Stimulated activated CD8-positive, alpha-beta memory T cell treated with anti-CD3 and anti-CD28 coated beads, Interleukin-2, amount 100 ng/mL, for 48 hours (primary cell): Measurements from ENCODE around the gene SDK1.

Source experiments
- DNase-seq, 2 donors: peaks; one replicate each; pipeline ENCODE4 v3.0.0-alpha.2; 2020; ENCODE audit warnings: low read depth in 2 of 2

SDK1 gene

DNA sequence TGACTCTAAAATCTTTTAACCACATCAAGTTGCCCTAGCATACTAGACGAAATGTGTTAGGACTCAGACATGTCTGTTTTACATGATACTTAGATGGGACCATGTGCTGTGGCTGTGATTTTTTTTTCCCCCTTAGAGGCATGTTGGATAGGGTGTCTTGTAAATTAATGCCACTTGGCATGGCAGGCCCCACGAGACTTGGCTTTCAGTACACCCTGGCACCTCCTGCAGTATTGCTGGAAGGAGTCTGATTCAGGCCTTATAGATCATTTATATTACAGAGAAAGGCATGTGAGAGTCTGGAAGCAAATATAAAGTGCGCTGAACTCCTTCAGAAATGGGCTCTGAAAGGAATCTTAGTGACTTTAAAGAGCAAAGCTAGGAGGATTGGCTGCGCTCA is 494.1 kb downstream of the SDK1 start:
- no peak for DNase-seq

DNA sequence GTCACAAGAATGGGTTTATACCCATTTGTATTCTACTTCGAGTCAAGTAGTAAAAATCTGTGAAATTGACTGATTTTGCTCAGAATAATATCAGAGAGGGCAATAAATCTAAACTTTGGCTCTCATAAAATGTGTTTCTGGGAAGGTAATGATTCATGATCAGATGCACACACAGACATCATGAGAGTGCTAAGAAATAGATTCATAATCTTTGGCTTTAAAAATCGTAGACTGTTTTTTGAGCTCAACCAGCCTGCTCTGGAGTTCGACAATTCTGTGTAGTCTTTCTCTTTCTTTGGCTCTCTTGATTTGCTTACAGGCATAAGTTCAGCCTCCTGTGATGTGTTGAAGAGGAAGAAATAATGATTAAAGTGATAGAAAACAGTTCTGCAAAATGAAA is 494.7 kb downstream of the SDK1 start:
- DNase-seq = no peak

DNA sequence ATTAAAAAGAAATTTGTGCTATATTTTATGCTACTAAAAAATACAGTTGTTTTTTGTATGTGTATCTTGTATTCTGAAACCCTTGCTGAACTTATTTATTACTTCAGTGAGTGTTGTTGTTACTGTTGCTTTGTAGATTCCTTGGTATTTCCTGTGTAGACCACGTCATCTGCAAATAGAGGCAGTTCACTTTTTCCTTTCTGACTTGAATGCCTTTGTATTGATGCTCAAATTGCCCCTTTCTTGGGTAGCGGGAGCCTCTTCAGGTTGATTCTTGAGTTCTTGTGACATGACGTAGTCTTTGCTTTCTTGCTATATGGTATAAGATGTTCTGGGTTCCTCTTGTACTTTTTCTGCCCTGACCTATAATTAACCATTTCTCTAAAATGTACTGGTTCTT is 504.1 kb downstream of the SDK1 start:
- no peak for DNase-seq

DNA sequence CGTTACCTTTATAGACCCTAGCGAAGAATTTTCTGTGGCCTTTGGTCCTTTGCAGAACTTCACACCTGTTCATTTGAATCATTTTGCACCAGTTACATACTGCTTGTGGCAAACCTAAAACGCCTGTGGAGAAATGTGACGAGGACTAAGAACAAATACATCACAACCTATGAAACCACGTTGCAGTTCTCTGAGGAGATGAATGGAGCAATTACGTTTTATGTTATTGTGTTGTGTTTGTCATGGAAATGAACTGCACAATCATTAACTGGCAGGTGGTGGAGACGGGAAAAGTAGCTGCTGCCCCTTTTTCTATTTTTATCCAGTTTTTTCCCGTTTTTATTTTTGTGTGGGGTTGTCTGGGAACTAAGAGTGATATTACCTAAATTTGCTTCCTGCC is 505.5 kb downstream of the SDK1 start:
- no peak for DNase-seq

DNA sequence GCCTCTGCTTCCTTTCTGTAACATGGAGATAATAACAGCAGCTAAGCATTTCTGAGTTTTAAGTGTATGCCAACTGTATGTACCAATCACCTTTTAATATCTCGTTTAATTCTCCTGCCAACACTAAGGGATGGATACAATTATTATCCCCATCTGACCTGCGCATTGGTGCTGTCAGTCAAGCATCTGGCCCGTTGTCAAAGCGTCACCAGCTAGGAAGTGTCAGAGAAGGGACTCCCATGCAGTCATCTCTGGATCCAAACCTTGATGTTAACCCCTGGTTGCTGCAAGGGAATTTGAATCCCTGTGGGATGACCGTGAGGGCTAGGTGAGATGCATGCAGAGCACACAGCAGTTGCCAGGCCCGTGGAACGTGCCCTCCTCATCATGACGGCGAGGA is 506.8 kb downstream of the SDK1 start:
- no peak for DNase-seq

DNA sequence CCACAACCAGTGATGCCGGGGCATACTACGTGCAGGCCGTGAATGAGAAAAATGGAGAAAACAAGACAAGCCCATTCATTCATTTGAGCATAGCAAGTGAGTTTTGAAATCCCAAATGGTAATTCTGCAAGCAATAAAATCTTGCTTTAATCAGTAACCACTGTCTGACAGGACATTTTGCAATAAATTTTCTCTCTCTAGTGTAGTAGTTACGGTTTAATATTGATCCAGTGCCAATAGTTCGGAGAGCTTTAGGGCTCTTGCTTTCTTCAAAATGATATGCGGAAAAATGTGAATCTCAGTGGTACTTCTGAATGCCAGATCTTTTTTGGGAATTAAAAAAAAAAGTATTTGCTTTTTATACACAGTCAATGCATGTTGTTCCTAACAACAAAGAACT is 520.4 kb downstream of the SDK1 start:
- DNase-seq = no peak

DNA sequence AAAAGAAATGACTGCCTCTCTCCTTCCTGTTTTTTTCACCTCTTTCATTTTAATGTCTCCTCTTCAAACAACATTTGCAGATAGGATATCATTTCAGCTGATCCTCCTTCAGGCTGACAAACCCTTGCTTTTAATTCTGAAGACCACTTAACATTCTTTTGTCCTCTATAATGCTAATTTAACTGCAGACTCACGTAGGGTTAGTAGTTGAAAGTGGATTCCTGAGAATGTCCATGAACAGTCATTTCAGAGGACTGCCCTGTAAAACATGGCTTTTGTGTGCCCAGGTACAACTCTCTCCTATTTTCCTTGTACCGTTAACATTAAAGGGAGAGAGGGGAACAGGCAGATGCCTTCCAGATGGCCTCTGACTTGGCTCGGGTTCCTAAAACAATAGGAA is 524.4 kb downstream of the SDK1 start:
- no peak for DNase-seq

DNA sequence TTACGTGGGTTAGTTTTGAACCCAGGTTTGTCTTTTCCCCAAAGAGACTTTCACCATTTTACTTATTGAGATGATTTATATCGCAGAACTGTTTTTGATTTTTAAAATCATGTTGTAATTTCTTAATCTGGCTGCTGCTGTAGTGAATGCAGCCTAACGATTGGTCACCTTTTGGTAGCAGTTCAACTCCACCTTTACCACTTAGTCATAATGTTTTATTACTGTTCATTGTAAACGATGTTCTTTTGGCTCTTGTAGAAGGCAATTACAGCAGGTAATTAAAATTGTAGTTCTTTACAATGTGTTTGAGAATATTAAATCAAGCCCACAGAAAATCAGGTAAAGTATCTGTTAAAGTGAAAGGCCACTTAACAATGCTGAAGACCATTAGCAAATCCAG is 531.1 kb downstream of the SDK1 start:
- no peak for DNase-seq

DNA sequence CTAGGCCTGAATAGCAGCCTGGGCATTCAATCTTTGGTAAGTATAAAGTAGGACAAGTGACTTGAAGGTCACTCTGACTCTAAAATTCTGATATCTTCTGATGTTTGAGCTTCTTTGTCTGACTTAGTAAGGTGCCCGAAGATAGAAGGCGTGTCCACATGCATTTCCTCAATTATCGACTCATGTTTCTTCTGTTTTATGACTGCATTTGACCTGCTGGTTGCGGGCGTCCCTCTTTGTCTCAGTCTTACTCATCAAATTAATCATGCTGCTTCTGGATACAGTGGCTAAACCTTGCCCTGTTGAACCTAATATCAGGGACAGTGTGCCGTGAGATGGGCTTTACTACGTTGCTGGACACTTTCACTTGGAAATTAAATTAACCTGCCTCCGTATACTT is 534.1 kb downstream of the SDK1 start:
- DNase-seq = no peak

DNA sequence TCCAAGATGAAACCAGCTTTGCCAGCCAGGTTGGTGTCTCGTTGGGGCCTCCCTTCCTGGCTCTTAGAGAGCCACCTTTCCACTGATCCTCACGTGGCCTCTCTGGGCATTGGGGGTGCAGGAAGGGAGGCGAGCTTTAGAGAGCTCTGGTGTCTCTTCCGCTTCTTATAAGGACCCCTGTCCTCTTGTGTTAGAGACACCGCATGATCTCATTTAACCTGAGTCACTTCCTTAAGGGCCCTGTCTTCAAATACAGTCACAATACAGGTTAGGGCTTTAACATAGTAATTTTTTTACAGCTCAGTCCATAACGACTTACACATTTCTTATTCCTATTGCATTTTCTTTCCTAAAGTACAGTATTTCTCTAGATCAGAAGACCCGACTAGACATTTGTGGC is 535.8 kb downstream of the SDK1 start:
- DNase-seq = no peak

DNA sequence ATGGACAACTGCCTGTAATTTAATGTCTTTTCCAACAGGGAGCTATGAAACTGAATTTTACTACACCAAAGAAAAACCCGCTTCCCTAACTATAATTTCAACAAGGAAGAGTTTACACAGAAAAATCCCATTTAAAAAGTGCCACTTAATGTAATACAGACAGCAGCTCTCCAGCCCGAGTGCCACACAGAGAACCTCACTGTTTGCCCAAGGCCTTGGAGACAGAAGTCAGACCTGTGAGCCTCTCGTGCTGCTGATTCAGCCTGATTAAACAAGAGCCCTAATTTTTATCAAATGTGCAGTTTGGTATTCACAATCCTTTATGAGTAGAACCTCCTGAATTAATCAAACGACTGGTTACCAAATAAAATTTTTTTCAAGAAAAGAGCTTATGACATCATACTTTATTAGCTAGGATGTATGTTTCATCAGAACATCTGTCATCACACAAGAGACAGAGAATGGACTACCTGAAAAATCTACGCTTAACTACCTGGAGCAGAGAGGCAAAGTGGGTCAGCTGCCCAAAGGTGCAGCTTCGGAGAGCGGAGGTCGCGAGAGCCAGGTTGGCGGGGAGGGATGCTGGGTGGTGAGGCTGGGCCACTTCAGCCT is 543.6 kb downstream of the SDK1 start:
- no peak for DNase-seq

DNA sequence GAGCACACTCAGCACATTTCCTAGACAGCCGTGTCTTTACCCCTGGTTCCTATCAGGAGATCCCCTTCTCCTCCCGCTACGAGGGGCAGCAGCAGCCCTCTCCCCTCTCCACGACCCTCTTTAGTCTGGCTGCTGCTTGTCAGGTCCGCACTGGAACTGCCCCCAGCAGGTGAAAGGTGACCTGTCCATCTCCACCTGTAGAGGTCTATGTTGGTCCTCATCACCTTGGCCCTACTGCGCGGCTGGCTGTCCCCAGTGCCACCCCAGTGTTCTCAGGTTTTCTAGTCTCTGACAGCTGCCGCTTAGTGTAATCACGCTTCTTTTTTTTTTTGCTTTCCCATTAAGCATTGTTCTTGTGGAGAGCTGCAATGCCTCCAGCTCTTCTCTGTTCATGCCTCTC is 545.7 kb downstream of the SDK1 start:
- no peak for DNase-seq

DNA sequence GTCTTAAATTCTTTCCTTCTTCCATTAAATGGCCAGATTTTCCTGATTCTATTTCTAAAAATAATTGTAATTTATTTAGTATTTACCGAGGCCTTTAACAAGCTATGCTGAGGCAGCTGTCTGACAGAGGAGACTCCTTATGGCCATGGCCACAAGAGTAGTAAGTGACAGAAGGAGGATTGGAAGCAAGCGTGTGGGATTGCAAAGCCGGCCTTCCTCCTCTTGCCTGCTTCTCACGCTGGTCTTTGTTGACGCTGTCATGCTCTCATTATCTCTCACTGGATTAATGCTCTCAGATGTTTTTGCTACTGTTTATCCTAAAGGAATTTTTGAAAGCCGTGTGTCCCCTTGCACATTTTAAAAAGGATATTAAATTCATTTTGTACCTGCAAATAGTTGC is 546.3 kb downstream of the SDK1 start:
- DNase-seq = no peak

DNA sequence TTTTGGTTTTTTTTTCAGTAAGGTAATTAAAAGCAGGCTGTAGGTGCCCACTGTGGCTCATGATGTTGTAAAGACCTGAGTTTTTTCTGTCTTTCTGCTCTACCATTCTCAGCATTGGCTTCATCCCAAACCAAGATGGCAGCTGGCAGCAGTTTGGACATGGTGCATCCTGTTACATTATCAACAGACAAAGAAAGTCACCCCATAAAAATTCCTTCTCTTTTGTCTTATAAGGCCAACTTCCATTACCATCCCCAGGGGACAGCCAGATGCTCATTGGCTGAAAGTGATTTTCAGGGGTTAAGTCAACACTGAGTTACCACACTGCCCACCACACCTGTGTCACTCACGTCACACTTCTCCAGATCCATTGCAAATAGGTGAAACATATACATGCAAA is 558.4 kb downstream of the SDK1 start:
- no peak for DNase-seq

DNA sequence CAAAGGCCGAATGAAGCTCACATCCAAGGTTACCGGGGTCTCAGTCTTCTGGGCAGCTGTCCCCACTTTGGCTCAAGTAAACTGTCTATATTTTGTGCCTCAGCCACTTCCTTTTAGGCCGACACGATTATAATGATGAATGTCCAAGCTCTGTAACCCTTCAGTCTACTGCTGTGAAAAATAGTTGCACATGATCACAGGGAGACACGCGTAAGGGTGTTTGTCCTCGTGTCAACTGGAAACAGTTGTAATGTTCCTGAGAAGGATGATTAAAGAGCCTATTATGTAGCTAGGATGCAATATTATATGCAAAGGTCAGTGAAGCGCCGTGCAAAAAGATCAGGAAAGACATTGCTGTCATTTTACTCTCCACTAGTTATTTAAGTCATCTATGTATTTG is 559.9 kb downstream of the SDK1 start:
- DNase-seq = no peak

DNA sequence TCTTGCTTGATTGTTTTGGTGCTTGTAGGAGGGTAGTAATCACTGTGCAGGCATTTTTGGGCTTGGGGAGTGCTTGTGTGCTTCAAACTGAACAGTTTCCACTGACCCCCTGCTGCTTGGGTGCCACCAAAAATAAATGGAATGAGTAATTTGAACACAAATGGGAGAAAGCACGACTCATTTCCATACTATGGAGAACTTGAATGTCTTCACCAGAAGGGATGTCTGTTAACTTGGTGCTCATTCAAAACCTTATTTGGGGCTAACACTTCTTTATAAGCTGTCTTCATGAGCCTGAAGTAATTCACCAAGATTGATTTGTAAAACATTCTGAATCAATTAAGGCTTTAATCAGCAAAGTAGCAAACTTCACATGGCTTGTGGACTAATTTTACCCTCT is 560.3 kb downstream of the SDK1 start:
- no peak for DNase-seq

DNA sequence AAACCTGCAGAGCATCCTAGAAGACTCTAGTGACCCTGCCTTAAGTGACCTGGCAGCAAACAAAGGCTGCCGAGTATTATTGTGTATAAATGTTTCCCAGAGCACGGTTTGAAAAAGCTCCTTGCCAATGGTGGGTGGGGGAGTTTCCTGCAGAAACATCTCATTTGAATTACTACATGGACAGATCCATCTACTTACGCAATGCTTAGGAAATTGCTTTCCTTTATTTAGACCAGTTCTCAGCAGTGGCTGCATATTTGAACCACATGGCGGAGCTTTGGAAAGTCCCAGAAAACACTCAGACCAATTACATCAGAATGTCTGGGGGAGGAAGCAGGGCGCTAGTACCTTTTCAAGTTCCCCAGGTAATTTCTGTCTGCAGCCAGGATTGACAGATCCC is 560.9 kb downstream of the SDK1 start:
- DNase-seq = no peak

DNA sequence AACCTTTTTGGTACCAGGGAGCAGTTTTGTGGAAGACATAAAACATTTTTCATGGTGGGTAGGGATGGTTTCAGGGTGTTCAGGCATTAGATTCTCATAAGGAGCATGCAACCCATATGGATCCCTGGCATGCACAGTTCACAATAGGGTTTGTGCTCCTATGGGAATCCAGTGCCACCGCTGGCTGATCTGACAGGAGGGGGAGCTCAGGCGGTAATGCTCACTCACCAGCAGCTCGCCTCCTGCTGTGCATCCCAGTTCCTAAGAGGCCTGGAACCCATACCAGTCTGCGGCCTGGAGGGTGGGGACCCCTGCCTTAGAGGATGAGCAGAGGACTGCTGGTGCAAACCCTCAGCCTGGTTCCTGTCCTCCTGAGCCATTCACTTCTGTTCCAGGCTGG is 561.7 kb downstream of the SDK1 start:
- no peak for DNase-seq

DNA sequence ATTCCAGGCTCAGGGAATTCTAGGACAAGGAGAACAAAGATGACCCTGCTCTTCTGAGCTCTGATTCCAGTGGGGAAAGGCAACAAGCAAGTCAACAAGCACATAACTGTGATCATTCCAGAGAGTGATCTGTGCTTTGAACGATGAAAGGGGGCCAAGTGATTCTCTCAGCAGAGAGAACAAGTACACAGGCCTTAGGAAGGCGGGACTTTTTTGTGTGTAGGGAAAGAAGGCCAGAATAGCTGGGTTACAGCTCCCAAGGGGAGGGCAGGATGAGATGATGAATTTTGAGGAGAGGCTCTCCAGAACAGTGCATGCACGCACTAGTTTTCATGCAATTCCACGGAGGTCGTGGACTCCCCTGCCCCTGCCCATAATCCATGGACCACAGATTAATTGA is 565.2 kb downstream of the SDK1 start:
- DNase-seq = no peak

DNA sequence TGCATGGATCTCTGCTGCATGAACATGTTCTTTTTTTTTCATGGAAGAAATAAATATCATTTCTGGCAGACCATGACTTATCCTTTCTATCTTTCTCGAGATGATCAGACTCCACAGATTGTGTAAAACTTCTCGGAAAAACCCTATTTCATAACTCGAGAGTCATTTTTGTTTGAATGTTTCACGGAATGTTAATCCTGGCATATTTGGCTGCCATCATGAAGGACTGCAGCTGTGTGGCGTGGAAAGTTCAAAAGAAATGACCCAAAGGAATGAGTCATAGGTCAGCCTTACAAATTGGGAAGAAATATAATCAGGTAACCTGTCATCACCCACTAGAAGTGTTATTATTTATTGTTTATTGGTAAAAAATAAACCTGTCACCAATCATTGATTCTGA is 566.8 kb downstream of the SDK1 start:
- DNase-seq = no peak

DNA sequence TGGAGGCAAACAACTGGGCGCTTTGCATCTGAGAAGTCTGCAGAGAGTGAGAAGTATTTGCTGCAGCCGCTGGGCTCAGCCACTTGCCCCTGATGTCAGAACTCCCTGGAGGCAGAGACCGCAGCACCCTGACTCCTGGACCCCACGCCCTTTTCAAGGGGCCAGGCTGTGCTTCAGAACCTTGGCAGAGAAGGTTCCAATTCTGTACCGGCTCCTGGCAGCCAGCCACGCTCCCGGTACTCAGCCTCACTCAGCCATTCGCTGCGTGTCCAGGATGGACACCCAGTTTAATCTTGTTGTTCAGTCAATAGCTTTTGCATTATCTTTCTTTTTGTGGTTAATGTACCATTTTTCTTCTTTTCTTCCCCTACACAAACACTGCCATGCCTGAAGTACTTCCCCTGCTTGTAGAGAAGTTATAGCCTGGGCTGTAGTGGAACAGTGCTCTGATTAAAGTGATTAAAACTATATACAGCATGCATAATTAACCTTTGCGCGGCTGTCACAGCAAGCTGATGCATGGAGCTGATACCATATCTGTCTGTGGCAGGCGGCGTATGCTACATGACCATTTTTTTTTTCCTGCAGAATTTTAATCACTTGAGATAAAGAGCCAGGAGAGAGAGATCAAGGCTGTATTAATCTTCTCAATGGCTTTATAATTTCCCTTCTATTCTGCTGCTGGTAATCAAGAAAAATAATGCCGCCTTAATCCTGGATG is 578.5 kb downstream of the SDK1 start:
- DNase-seq = no peak

DNA sequence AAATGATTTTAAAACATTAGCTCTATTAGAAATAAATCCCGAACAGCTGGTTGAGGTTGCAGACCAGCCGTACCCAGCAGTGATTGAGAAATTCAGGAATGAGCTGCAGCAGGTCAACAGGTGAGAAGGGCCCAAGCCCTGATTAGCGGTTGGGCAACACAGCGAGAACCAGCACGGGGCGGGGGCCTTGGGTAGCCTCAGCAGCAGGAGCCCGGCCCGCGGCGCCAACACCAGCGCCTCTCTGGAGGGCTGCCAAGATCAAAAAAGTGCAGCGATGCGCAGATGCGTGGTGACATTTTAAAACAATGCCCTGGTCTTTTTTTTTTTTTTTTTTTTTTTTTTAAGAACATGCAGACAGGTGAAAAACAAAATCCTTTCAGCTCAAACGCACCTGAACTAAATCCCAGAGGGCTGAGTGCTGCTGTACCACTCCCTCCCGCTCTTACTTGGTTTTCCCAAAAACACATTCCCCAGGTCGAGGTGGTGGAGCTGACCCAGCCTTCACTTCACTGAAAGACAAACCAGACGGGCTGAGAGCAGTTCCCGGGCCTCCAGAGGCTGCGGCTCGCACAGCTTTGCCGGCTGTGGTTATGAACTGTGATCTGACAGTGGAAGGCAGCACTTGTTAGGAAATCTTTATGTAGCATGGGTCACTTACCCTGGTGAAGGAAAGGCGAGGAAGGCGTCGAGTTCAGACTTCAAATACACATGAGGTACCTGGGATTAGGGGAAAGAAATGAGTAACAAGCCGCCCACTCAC is 579.4 kb downstream of the SDK1 start:
- no peak for DNase-seq

DNA sequence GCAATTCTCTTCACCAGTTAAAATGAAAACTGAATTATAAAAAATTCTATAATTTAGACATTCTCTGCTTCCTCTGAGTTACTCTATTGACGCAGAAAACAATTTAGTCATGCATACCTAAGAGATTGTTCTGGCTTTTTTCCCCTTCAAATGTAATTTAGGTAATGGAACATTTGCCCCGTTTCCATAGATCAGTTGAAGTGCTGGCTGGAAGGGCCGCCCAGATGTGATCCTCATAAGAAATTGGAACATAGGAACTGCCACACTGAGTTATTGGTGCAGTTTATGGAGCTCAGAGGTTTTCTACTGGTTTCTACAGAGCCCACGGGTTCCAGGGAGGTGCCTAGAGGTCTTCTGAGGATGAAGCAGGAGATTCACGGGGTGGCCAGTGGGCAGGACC is 581.7 kb downstream of the SDK1 start:
- DNase-seq = no peak
